ENCODE data around the gene GIPC2.

Gene GIPC2

GRCh38 chr1:78005448-78005722 lies 40.4 kb upstream of the GIPC2 start:
- no peak for TF ChIP-seq CTCF (IDR thresholded peaks at IDR 0.05; ENCODE audit: low read depth, low read length, missing control alignments)
- peak overlapping the region; percentile 51 for H3K4me3 ChIP-seq (replicated peaks; ENCODE audit: low read depth, low read length)
- no peak for DNase-seq (ENCODE audit: extremely low read depth, low read depth)

- DNase-seq (ENCODE audit: extremely low read depth, low read depth): peak; percentile 70
- no peak for TF ChIP-seq CTCF (IDR thresholded peaks at IDR 0.05; ENCODE audit: low read depth, low read length, missing control alignments)
- H3K4me3 ChIP-seq (replicated peaks; ENCODE audit: low read depth, low read length): peak overlapping the region; percentile 51
These were observed 40.0 kb upstream of the GIPC2 start for GRCh38 chr1:78005755-78006154.

- H3K4me3 ChIP-seq (replicated peaks; ENCODE audit: low read depth, low read length): peak overlapping the region; percentile 51
- TF ChIP-seq CTCF (IDR thresholded peaks at IDR 0.05; ENCODE audit: low read depth, low read length, missing control alignments): no peak
- DNase-seq (ENCODE audit: extremely low read depth, low read depth): no peak
These were observed 39.2 kb upstream of the GIPC2 start for GRCh38 chr1:78006521-78006920.

- DNase-seq (ENCODE audit: extremely low read depth, low read depth): no peak
- TF ChIP-seq CTCF (IDR thresholded peaks at IDR 0.05; ENCODE audit: low read depth, low read length, missing control alignments): no peak
- H3K4me3 ChIP-seq (replicated peaks; ENCODE audit: low read depth, low read length): peak overlapping the region; percentile 11
These were observed 38.0 kb upstream of the GIPC2 start for GRCh38 chr1:78007677-78008341.

- no peak for TF ChIP-seq CTCF (IDR thresholded peaks at IDR 0.05; ENCODE audit: low read depth, low read length, missing control alignments)
- no peak overlapping the region for H3K4me3 ChIP-seq (replicated peaks; ENCODE audit: low read depth, low read length)
- DNase-seq (ENCODE audit: extremely low read depth, low read depth): no peak
These were observed 36.5 kb upstream of the GIPC2 start for GRCh38 chr1:78009276-78009675.

GRCh38 chr1:78009836-78010235 lies 35.9 kb upstream of the GIPC2 start:
- no peak for DNase-seq (ENCODE audit: extremely low read depth, low read depth)
- no peak overlapping the region for H3K4me3 ChIP-seq (replicated peaks; ENCODE audit: low read depth, low read length)
- no peak for TF ChIP-seq CTCF (IDR thresholded peaks at IDR 0.05; ENCODE audit: low read depth, low read length, missing control alignments)

- H3K4me3 ChIP-seq (replicated peaks; ENCODE audit: low read depth, low read length): no peak overlapping the region
- DNase-seq (ENCODE audit: extremely low read depth, low read depth): no peak
- TF ChIP-seq CTCF (IDR thresholded peaks at IDR 0.05; ENCODE audit: low read depth, low read length, missing control alignments): no peak
These were observed 34.7 kb upstream of the GIPC2 start for GRCh38 chr1:78011050-78011449.
